ENCODE results near the gene DLG5. TPM values are rescaled to one million over a fixed set of nuclear protein-coding genes. Genes with fewer than 3 reads are reported as not detected.

Gene DLG5
- total and polyA plus RNA-seq, 8 donors, result 11.3 to 19.4 (median 13.5) TPM

DNA sequence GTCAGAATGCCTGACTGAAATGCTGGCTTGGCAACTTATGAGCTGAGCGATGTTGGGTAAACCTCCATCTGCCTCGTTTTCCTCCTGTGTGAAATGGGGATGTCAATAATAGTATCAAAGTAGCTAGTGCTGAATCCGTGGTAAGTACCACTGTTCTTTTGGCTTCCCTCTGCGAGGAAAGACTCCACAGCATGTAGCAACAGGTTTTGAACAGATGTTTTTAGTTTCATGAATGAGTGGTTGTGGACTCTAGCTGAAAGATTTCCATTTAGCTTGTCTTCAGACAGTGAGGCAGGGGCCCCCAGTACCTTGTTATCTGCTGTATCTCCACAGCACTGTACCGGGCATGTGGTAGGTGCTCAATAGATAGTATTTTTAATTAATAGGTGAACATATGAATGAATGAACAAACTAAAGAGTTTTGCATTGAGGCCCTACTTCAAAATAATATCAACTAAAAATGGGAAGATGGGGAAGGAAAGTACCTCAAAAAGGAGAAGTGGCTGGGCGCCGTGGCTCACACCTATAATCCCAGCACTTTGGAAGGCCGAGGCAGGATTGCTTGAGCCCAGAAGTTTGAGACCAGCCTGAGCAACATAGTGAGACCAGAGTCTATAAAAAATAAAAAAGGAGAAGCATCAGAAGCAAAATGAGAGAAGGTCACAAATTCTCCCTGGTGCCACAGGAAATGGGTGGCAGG, 5.6 kb upstream of the DLG5 start:
- 82 to 83% methylated on average over 8 of the region's 8 CpGs for WGBS, 2 donors
- FAIRE-seq, result no peak

DNA sequence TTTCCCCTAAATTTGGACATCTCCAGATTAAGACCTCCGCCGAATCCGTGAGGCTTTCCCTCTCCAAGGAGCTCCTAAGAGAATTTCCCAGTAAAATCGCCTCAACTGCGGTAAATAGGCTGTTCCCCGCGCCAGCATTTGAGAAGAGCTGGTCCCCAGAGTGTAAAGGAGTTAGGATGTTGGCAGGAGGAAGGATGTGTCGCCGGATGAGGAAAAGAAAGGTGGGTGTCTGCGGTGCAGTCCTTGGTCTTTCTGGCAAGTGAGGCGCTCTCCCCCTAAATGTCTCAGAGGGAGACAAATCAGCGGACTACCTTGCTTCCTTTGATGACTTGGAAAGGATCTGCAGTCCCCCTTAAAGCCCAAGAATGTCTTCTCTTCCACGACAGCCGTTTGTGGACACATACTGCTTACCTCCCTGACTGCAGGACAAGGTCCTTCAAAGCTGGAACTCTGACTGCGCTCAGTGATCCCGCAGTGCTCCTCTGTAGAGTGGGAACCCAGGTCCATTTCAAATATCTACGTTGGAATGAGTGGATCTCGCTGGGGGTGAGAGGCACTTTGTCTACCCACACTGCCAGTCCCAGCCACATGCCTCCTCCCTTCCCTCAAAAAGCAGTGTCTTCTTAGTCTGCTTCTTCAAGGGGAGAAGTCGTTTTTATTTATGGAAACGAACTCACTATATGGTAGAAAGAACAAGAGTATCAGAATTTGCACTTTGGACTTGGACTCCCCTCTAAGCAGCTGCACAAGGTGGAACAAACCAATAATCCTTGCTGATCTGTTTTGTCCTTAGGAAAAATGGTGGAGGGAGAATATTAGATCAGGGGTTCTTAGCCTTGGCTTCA, 1.1 kb upstream of the DLG5 start:
- peak overlapping the region in 2 of 4 donors; percentile 73 to 90 for H3K4me3 ChIP-seq
- no peaks in the 10 kb centered on the region for H3K36me3 ChIP-seq
- DNase-seq (no peak), ATAC-seq (no peak), FAIRE-seq (no peak)
- no peaks in the 10 kb centered on the region for H3K9me3 ChIP-seq
- no peaks in the 10 kb centered on the region for H3K27me3 ChIP-seq
- 31 to 39% methylated on average over 20 of the region's 20 CpGs for WGBS, 2 donors
- intact Hi-C loops (cut with DNase I), result no loop called here
- H3K4me1 ChIP-seq, result peaks cover 0 to 14% (median 0%) of the 10 kb centered on the region in 3 donors
- TF ChIP-seq, protein P1, sequence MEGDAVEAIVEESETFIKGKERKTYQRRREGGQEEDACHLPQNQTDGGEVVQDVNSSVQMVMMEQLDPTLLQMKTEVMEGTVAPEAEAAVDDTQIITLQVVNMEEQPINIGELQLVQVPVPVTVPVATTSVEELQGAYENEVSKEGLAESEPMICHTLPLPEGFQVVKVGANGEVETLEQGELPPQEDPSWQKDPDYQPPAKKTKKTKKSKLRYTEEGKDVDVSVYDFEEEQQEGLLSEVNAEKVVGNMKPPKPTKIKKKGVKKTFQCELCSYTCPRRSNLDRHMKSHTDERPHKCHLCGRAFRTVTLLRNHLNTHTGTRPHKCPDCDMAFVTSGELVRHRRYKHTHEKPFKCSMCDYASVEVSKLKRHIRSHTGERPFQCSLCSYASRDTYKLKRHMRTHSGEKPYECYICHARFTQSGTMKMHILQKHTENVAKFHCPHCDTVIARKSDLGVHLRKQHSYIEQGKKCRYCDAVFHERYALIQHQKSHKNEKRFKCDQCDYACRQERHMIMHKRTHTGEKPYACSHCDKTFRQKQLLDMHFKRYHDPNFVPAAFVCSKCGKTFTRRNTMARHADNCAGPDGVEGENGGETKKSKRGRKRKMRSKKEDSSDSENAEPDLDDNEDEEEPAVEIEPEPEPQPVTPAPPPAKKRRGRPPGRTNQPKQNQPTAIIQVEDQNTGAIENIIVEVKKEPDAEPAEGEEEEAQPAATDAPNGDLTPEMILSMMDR (IDR thresholded peaks at IDR 0.05), result no peak
- no peak overlapping the region for H3K27ac ChIP-seq

More for the DNA sequence above, 5.6 kb upstream of the DLG5 start:
- no peak for DNase-seq
- intact Hi-C loops (cut with DNase I), result no loop called here
- ATAC-seq, result no peak
- Histone ChIP-seq H3K27me3 (no peaks in the 10 kb centered on the region), H3K4me1 (no peaks in the 10 kb centered on the region), H3K36me3 (no peaks in the 10 kb centered on the region), H3K4me3 (no peak overlapping the region), H3K9me3 (no peaks in the 10 kb centered on the region), H3K27ac (no peak overlapping the region)
- TF ChIP-seq, protein P1 (IDR thresholded peaks at IDR 0.05), result no peak

DNA sequence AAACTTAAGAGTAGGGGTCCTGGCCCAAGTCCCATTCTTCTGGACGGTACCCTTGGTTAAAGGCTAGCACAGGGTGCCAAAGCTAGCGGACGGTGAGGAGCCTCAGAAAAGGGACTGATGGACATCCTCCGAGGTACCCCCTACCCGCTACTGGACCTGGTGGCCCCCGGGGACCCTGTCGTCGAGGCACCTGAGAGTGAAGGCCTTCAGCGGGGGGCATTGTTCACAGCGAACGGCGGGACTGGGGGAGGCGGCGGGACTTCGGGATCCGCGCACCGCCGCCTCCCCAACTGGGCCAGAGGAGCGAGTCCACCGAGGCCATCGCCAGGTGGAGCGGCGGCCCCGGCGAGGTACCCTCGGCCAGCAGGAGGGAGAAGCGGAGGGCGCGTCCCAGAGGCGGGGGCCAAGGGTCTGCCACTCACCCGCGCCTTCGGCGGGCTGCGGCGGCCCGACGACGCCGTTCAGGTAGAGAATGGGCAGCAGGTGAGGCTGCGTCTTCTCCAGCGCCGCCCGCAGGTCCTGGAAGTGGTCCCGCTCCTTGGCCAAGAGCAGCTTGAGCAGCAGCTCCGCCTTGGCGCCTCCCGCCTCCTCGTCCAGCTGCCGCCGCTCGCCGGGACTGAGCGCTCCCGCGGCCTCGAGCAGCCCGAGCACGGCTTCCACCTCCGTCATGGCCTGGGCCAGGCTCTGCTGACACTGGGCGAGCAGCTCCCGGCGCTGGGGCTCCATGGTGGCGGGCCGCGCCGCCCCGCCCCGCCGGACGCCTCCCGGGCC, 575 bp downstream of the DLG5 start:
- TF ChIP-seq, protein P1 (IDR thresholded peaks at IDR 0.05), result no peak
- H3K4me3 ChIP-seq, result peak overlapping the region; percentile 70 to 90 (median 75)
- no peaks in the 10 kb centered on the region for H3K36me3 ChIP-seq
- no peaks in the 10 kb centered on the region for H3K27me3 ChIP-seq
- peaks cover 0 to 14% (median 0%) of the 10 kb centered on the region in 3 donors for H3K4me1 ChIP-seq
- DNase-seq (peak; percentile 62 to 91 (median 74)), FAIRE-seq (no peak), ATAC-seq (peak; percentile 57 to 80 (median 75))
- H3K9me3 ChIP-seq, result no peaks in the 10 kb centered on the region
- intact Hi-C loops (cut with DNase I), result no loop called here
- WGBS, 2 donors, result 1% methylated on average over 50 to 73 of the region's 73 CpGs
- peak overlapping the region; percentile 35 to 51 (median 46) for H3K27ac ChIP-seq

DNA sequence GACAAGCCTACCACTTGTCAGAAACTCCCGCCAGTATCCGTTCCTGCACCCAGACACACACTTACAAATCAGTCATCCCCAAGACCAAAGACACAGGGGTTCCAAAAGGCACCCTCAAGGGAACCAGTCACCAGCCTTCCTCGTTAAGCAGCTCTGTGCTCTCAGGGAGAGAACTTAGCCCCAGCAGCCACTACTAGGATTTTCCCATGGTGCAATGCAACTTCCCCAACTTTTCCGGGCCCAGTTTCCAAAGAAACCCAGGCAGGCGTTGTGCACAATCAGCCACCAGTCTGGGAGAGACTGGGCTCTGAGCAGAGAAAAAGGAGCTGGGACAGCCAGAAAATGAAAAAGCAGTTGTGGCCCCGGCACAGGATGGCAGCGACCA, 1.2 kb downstream of the DLG5 start:
- WGBS, 2 donors, result 9 to 10% methylated on average over 7 of the region's 7 CpGs
- no peaks in the 10 kb centered on the region for H3K27me3 ChIP-seq
- intact Hi-C loops (cut with DNase I), result no loop called here
- peak in 2 of 6 donors; percentile 18 to 35 for DNase-seq
- H3K27ac ChIP-seq, result peak overlapping the region in 2 of 4 donors; percentile 35 to 41
- H3K4me3 ChIP-seq, result peak overlapping the region; percentile 70 to 90 (median 75)
- TF ChIP-seq, protein P1 (IDR thresholded peaks at IDR 0.05), result no peak
- ATAC-seq, result peak; percentile 14 to 53 (median 36)
- H3K36me3 ChIP-seq, result no peaks in the 10 kb centered on the region
- peaks cover 0 to 14% (median 0%) of the 10 kb centered on the region in 3 donors for H3K4me1 ChIP-seq
- no peaks in the 10 kb centered on the region for H3K9me3 ChIP-seq
- FAIRE-seq, result no peak

Data from pancreas (tissue), 10 donors.